Right renal pelvis (tissue), 4 donors: ENCODE results near the gene MDFI. TPM values are rescaled to one million over a fixed set of nuclear protein-coding genes. Genes with fewer than 3 reads are reported as not detected.
A peak's percentile ranks its signal among the peaks of the same experiment; 100 is the strongest.
"Not testable (repeated sequence)": the region's sequence is repeated elsewhere in the genome, so short reads cannot be mapped to it uniquely, and the experiment has no call there.

Experiments
- DNase-seq, 4 donors: peaks; one replicate each; pipeline ENCODE4 v3.0.0-alpha.2; 2013; ENCODE audit warnings: low read depth in 4 of 4, low spot score in 3 of 4, missing footprints in 1 of 4
- polyA plus RNA-seq, 4 donors: library from polyadenylated mRNA; unstranded; fragments of 120-200 nt; gene quantifications; one replicate each; pipeline ENCODE4 v1.2.1, GENCODE V29; 2013; ENCODE audit not compliant: insufficient read length in 4 of 4

MDFI gene
- polyA plus RNA-seq, 4 donors: 39.6 to 48.8 (median 44.3) TPM

DNA sequence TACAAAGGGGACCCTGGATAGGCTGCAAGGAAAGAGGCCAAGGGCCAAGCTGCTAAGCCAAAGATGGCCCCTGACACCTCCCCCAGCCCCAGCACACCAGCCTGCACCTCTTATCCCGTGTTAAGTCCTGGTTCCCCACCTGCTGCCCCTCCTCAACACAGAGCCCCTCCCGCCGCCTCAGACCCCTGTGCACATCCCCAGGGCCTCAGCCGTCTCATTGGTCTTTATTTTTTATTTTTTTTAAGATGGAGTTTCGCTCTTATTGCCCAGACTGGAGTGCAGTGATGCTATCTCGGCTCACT lies 37.1 kb upstream of the MDFI start:
- no peak for DNase-seq

DNA sequence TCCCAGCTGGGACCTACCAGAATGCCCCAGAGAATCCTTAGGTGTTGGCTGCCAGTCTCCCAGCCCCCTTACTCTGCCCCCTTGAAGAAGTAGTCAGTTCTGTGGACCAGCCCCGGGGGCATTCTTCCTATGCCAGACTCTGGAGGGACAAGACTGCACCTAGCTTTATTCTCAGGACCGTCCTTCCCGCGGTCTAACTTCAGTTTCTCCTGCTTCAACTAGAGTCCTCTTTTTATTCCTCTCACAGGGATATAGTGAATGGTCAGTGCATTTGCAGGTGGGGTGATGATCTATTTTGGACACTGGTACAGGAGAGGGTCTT lies 35.9 kb upstream of the MDFI start:
- no peak for DNase-seq

DNA sequence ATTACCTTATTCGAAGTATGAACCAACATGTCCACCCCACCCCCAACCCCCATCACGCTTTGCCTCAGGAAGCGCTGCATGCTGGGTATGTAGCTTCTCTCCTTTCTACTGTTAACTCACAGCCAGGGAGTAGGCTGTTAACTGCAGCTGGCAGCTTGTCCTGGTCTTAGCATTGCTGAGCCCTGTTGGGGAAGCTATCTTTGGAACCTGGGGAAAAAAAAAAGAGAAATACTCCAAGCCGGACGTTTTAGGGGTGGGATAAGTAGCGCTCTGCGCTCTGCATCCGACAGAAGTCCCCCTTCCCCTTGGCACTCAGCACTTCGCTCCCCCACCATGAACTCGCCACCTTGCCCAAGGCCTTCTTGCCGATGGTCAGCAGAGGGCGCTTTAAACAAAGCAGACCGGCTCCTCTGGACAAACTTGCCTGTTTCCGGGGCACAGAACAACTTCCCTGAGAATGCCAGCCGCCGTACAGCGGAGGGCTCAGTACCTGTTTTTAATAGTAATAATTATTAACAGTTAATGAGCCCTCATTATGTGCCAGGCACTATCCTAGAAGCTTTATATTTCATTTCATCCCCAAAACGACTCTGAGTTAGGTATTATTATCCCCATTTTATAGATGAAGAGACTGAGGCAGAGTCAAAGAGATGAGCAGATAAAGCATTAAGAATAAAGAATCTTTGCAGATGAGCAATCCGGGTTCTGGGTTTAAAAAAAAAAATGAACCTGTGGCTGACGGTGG lies 35.2 kb upstream of the MDFI start:
- peak; percentile 83 to 87 (median 84) for DNase-seq

DNA sequence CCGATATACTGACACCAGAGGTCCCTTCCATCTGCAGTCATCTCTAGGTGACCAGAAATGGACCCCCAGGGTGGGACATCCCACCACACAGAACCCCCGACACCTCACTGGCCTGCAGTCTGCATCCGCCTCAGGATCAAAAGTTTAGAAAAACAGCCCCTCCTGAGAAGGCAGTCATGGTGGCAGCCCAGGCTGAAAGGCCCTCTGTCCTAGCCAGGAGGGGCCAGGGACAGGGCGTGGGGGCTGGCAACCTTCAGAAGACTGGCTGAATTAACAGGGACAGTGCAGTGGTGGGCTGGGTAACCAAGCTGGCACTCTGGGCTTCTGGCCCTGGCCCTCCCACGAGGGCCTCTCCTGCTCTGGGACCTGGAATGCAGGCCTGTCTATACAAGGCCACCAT lies 34.3 kb upstream of the MDFI start:
- DNase-seq: no peak

DNA sequence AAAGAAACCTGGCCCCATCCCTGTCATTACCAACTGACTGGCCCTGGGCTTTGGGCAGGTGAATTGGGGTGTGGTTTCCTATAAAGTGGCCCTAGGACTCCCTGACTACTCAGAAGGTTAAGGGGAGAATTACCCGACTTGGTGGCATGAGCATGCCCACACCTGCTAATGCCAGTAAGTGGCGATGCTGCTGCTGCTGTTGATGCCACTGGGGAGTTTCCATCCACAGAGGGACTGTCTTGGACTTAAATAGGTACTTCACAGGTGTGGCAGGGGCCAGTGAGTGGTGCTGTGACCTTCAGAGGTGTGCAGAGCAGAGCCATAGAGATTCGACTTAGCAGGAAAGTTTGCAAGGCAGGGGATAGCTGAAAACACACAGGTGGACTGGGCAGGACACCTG lies 32.6 kb upstream of the MDFI start:
- DNase-seq: no peak

DNA sequence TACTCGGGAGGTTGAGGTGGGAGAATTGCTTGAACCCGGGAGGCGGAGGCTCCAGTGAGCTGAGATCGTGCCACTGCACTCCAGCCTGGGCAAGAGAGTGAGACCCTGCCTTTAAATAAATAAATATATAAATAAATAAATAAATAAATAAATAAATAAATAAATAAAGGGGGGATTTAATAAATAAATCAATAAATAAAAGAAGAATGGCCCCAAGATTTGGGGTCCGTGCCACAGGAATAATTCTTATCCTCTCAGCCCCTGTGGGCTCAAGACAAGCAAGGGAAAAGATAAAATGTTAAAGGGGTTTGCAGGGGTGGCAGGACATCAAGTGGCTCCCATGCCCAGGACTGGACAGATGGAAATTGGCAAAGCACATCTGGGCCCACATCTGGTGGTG lies 31.2 kb upstream of the MDFI start:
- no peak for DNase-seq

DNA sequence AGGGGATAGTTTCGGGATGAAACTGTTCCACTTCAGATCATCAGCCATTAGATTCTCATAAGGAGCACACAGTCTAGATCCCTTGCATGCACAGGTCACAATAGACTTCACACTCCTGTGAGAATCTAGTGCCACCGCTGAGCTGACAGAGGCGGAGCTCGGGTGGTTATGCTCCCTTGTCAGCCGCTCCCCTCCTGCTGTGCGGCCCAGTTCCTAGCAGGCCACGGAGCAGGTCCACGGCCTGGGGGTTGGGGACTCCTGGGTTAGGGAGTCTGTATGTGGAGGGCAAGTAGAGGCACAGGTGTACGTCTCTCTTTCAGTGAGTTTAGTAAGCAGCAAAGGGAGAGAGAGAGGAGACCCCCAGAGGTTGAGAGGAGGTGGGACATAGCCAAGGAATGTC lies 30.5 kb upstream of the MDFI start:
- no peak for DNase-seq

DNA sequence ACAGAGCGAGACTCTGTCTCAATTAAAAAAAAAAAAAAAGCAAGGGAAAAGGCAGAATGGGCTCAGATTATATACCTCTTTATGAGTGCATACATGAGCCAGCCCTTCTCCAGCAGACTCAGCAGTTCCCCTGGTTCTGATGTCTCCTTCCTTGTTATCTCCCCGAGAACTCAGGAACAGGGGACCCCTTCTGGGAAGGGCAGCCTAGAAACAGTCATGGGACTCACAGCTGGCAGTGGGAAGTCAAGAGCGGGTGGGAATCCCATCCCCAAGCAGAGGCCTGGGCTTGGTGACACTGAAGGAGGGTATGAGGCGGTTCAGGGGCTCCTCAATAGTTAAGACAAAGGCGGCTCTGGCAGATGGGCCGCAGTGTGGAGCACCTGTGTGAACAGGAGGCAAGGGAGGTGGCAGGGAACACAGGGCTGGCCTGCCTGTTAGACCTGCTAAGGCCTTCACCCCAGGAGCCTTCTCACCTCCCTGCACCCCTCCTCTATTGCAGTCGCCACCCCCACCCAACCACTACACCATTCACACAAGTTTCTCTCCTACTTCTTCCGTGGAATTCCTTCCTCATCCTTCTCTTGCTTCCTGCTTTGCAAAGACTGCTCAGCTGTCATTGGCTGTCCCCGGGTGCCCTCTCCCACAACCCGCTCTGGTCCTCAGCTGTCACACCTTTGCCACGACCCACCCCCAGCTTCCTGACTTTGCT lies 29.7 kb upstream of the MDFI start:
- DNase-seq: no peak

DNA sequence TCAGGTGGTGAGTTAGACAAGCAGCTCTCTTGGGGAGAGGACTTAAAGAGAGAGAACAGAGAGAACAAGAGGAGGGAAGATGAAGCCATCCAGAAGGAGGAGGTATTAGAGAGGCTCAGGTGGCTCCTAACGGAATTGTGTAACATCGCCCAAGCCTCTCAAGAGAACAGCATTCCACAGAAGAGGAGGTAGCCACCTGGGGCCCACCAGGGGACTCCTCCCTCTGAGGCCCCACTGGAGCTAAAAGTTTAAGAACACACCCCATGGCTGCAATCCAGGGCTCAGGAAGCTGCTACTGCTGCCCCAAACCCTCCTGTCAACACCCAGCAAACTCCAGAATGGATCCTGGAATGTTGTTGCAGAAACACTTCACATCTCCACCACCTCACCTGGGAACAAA lies 23.6 kb upstream of the MDFI start:
- no peak for DNase-seq

DNA sequence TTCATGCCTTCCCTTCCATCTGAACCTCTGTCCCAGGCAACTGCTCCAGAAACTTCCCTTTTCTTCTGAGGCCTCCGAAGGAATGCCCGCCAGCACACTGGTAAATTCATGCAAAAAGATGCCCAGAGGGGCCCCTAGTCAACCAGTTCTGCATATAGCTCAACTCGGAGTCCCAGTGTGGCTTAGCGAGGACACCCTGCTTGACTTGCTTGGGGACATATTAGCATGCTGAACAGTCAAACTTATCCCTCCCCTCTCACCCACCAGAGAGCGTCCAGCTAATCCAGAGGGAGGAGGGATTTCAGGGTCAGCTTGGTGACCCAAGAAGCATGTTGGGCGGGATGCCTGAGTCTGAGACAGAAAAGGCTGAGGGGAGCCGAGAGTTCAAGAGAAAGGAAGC lies 23.0 kb upstream of the MDFI start:
- no peak for DNase-seq

DNA sequence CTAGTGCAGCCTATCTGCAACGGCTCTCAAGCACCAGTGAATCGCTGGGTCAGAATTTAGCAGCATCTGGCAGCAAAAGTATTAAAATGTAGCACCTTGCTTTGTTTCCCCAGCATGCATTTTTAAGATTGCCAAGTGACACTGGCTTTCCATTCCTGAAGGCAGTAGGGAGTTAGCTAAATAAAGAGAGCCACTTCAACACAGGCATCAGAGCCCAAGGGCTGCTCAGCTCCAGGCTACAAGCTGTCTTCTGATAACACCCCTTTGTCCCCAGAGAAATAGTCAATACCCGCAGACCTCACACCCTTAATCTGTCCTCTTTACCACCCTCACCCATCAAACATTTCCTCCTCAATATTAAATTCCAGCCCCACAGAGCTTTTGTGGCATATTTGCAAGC lies 19.7 kb upstream of the MDFI start:
- DNase-seq: no peak

DNA sequence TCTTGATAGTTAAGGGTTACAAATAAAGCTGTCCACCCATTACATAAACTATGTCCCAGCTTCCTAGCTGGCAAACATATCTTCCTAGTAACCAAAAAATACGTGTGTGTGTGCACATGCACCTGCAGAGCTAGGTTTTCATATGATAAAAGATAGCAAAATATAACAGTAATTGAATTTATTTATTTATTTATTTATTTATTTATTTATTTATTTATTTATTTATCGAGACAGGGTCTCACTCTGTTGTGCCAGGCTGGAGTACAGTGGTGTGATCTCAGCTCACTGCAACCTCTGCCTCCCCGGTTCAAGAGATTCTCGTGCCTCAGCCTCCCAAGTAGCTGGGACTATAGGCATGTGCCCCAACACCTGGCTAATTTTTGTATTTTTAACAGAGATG lies 19.1 kb upstream of the MDFI start:
- not testable (repeated sequence) for DNase-seq

DNA sequence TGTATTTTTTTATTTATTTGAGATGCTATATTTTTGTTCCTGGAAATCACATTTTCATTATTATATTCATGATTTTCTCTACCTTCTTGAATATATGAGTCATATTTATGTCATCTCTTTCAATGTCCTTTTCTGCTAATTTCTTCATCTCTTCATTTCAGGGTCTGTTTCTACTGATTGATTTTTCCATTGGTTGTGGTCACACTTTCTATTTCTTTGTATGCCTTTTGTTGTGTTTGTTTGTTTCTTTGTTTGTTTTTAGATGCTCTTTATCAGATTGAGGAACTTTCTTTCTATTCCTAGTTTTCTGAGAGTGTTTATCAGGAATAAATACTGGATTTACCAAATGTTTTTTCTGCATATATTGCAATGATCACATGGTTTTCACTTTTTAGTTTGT lies 16.9 kb upstream of the MDFI start:
- DNase-seq: no peak

DNA sequence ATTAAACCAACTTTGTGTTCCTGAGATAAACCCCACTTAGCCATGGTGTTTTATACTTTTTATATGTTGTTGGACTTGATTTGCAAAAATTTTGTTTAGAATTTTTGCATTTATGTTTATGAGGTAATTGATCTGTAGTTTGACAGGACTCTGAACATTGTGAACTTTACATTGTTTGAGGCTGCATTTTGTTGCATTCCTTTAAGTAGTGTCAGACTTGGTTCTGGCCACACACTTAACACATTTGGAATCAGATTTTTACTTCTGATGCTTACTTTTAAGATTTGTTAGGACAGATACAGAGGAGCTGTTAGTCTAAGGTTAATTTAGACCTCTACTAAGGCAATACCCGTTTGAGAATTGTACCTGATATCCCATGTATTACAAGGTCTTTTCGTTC lies 16.5 kb upstream of the MDFI start:
- no peak for DNase-seq

DNA sequence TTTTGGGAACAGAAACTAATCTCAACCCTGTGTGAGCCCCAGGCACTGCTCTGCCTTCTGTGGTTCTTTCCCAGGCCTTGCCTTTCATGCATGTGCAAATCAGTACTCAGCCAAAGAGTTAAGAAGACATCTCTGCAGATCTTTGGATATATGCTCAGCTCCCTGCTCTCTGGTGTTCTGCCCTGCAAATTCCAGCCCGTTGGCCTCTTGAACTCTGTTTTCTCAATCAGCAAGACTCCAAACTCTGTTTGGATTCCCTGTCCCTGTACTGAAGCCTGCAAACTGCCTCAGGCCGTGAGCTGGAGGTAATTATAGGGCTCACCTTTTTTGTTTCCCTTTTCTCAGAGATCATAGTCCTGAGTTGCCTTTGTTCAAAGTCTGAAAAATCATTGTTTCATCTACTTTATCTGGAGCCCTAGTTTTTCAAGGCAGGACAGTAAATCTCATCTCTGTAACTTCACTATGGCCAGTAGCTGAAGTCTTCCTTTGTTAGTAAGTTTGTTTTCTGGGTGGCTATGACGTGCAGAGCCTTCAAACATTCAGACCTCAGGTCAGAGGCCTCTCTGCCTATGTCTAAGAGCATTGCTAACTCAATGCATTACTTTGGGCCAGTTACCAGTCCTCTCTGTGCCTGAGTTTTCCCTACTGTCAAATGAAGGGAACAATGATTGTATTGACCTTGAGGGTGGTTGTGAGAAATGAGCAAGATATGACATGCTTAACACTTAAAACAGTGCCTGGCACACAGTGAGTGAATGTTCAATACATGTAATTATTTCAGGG lies 15.9 kb upstream of the MDFI start:
- DNase-seq: no peak

DNA sequence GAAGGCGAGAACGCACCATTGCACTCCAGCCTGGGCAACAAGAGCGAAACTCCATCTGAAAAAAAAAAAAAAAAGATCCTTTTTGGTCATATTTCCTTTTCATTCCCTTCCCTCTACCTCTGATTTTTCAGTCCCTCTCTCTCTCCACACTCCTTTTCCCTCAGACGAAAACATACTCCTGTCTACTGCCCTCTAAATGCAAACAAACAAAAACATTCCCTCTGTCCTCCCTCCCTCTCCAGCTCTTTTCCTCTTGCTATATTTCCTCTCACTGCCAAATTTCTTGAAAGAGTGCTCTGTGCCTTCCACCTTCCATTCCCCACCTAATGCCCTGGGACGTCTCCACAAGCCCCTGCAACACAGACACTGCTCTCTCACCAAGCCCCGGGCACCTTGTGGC lies 14.9 kb upstream of the MDFI start:
- no peak for DNase-seq

DNA sequence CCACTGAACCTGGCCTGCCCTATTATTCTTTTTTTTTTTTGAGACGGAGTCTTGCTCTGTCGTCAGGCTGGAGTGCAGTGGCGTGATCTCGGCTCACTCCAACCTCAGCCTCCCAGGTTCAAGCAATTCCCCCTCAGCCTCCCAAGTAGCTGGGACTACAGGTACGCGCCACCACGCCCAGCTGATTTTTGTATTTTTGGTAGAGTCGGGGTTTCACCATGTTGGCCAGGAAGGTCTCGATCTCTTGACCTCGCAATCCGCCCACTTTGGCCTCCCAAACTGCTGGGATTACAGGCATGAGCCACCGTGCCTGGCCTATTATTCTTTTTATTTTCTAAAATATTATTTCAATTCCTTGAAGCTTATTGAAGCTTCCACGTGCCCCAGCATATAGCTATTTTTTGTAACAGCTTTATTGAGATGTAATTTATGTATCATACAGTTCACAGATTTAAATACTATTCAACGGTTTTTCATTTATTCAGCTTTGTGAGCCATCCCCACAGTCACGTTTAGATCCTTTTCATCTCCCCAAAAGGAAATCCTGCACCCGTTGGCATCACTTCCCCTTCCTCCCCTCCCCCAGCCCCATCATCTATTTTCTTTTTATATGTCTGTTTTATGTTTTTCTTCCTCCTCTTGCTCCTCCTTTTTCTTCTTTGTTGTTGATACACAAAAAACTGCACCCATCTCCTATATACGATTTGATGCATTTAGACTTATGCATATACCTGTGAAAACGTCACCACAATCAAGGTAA lies 13.5 kb upstream of the MDFI start:
- DNase-seq: no peak

DNA sequence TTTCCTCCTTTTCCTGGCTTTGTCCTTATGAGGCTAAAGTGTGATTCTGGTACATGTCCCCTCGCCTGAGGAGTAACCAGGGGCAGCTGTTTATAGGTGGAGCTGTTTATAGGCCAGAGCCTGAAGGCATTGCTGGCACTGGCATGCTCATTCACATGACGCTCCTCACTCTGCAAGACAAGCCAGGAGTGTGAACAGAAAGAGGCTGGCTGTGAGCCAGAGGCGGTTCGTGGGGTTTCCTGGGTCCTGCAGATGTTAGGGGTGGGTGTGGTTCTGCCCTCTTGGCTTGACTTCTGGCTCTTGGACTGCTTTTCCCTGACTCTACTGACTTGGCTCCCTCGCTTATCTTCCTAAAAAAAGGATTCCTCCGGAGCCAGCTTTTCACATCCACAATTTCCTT lies 12.8 kb upstream of the MDFI start:
- no peak for DNase-seq

DNA sequence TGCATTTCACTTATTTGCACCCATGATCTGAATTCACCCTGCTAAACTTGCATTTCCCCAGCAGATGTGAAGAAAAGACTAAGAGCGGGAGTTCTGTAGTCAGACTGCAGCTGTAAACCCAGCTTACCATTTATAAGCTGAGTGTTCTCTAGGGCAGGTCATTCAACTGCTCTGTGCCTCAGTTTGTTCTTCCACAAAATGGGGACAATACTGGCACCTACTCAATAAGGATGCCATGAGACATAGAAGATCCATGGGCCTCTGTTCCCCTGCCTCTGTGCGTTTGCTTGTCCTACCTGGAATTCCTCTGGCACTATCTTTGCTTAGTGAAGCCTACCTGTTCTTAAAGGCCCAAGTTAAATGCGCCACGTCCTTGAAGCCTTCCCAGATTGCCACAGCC lies 12.2 kb upstream of the MDFI start:
- no peak for DNase-seq

DNA sequence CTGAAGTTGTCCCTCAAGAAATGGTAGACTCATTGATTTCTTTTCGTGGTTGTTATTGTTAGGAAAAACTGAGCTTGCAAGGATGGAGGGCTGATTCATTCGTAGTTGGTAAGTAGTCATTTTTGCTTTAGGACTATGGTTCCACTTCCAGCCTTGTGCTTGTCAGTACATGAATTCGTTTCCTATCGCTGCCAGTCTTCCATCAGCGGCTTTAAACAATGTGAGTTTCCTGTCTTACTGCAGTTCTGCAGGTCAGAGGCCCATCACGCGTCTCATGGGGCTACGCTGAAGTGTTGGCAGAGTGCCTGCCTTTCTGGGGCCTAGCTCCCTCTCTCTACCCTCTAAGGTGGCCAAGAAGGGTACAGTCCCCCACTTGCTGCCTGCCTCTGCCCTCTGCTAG lies 11.4 kb upstream of the MDFI start:
- DNase-seq: no peak

DNA sequence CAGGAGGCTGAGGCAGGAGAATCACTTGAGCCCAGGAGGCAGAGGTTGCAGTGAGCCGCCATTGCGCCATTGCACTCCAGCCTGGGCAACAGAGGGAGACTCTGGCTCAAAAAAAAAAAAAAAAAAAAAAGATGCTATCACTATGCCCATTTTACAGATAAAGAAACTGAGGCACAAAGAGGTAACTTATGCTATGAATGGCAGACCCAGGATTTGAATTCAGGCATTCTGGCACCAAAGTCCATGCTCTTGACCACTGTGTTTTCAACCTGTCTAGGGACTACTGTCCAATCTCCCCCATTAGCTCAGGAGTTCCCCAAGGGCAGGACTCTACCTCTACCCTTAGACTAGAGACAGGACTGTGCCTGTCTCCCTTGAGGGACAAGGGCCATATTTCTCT lies 9.1 kb upstream of the MDFI start:
- no peak for DNase-seq
